Esophagus muscularis mucosa (tissue), 4 donors: Measurements from ENCODE around the gene SEMA5A. TPM values are rescaled to one million over a fixed set of nuclear protein-coding genes. Genes with fewer than 3 reads are reported as not detected.

Experiments used
- DNase-seq: peaks from one replicate; pipeline ENCODE4 v3.0.0-alpha.2; 2017; ENCODE audit errors: extremely low spot score
- H3K27ac ChIP-seq, 4 donors: fragments of 200-600 bp; sonication (generic); replicated peaks in 1 of 4; 1 replicate in 3 of 4; 2 replicates in 1 of 4; pipeline ENCODE4 v1.5.1; 2016 to 2019; ENCODE audit warnings: mild to moderate bottlenecking in 1 of 4
- H3K27me3 ChIP-seq, 4 donors: fragments of 200-600 bp; sonication (generic); one replicate each; pipeline versions ENCODE4 v1.5.1 to v1.6.0; 2016 to 2019
- H3K36me3 ChIP-seq, 4 donors: fragments of 200-600 bp; sonication (generic); one replicate each; pipeline ENCODE4 v1.5.1; 2016 to 2019
- H3K4me1 ChIP-seq, 4 donors: fragments of 200-600 bp; sonication (generic); one replicate each; pipeline ENCODE4 v1.5.1; 2016 to 2019
- H3K4me3 ChIP-seq, 4 donors: fragments of 200-600 bp; sonication (generic); 1 replicate in 2 of 4; 2 replicates in 2 of 4; pipeline ENCODE4 v1.5.1; 2016 to 2019; ENCODE audit warnings: mild to moderate bottlenecking in 4 of 4, moderate library complexity in 1 of 4
- H3K9me3 ChIP-seq, 4 donors: fragments of 200-600 bp; sonication (generic); 1 replicate in 3 of 4; 2 replicates in 1 of 4; pipeline ENCODE4 v1.5.1; 2016 to 2019
- CTCF ChIP-seq, 3 experiments: fragments of 200-600 bp in 2 of 3; fragments of 450-650 bp in 1 of 3; sonication (generic) in 2 of 3; IDR thresholded peaks; one replicate each; pipeline ENCODE4 v1.5.1; 2017 to 2019; ENCODE audit warnings: antibody characterized with exemption in 3 of 3, mild to moderate bottlenecking in 2 of 3, moderate library complexity in 1 of 3
- EP300 ChIP-seq: sonication (generic); formaldehyde crosslinking; IDR thresholded peaks from one replicate; pipeline ENCODE4 v1.6.1; 2017; ENCODE audit warnings: antibody characterized with exemption
- POLR2A ChIP-seq: fragments of 450-650 bp; IDR thresholded peaks from one replicate; pipeline ENCODE4 v1.6.1; 2017; ENCODE audit warnings: antibody characterized with exemption, moderate library complexity, mild to moderate bottlenecking, low read depth
- POLR2AphosphoS5 ChIP-seq, 2 donors: sonication (generic); formaldehyde crosslinking; IDR thresholded peaks; one replicate each; pipeline ENCODE4 v1.6.1; 2017; ENCODE audit warnings: antibody characterized with exemption in 2 of 2
- whole genome bisulfite sequencing: methylation state at CpG from one replicate; pipeline ENCODE4 v1.1.5; 2018; 5-methylcytosine and 5-hydroxymethylcytosine counted together
- intact Hi-C: fragments of 100-400 bp; cut with DNase I; formaldehyde crosslinking; loops from one replicate; pipeline ENCODE4 v1.15.1; 2023
- total RNA-seq, 4 donors: library from RNA; depleted of rRNA; stranded (reverse); fragments of >200 nt; gene quantifications; one replicate each; pipeline versions ENCODE4 v1.1.0 to v1.2.1, GENCODE V29; 2016

The SEMA5A gene
- total RNA-seq, 4 donors from 2014 or later = 2.1 to 5.6 (median 3.5) TPM

GRCh38 chr5:9226016-9226536, 319.8 kb downstream of the SEMA5A start:
- intact Hi-C loops = no loop called here
- WGBS = 78% methylated on average over 2 of the region's 2 CpGs
- Histone ChIP-seq H3K36me3 (no peaks in the 10 kb centered on the region), H3K4me1 (no peaks in the 10 kb centered on the region), H3K4me3 (no peak overlapping the region), H3K9me3 (no peaks in the 10 kb centered on the region), H3K27me3 (no peaks in the 10 kb centered on the region), H3K27ac (no peak overlapping the region)
- TF ChIP-seq CTCF (IDR thresholded peaks at IDR 0.05) (no peak), POLR2AphosphoS5 (IDR thresholded peaks at IDR 0.05) (no peak), POLR2A (no peak), EP300 (no peak)
- DNase-seq = no peak

GRCh38 chr5:9222054-9222976, 323.6 kb downstream of the SEMA5A start:
- intact Hi-C loops = no loop called here
- 82% methylated on average over 7 of the region's 7 CpGs for WGBS
- DNase-seq = no peak
- Histone ChIP-seq H3K27ac (no peak overlapping the region), H3K27me3 (no peaks in the 10 kb centered on the region), H3K4me1 (no peaks in the 10 kb centered on the region), H3K4me3 (no peak overlapping the region), H3K9me3 (no peaks in the 10 kb centered on the region), H3K36me3 (peaks cover 0 to 4% (median 0%) of the 10 kb centered on the region in 4 donors)
- TF ChIP-seq POLR2A (no peak), EP300 (no peak), CTCF (IDR thresholded peaks at IDR 0.05) (no peak), POLR2AphosphoS5 (IDR thresholded peaks at IDR 0.05) (no peak)

- H3K4me1 ChIP-seq = no peaks in the 10 kb centered on the region
- no peak overlapping the region for H3K4me3 ChIP-seq
- no peak for TF ChIP-seq CTCF (IDR thresholded peaks at IDR 0.05)
- TF ChIP-seq EP300 = no peak
- TF ChIP-seq POLR2A = no peak
- TF ChIP-seq POLR2AphosphoS5 (IDR thresholded peaks at IDR 0.05) = no peak
- H3K27me3 ChIP-seq = no peaks in the 10 kb centered on the region
- no peak overlapping the region for H3K27ac ChIP-seq
- DNase-seq = no peak
- intact Hi-C loops = no loop called here
- 91% methylated on average over 4 of the region's 4 CpGs for WGBS
- H3K9me3 ChIP-seq = no peaks in the 10 kb centered on the region
- peaks cover 0 to 12% (median 0%) of the 10 kb centered on the region in 4 donors for H3K36me3 ChIP-seq
Measured at GRCh38 chr5:9218358-9218757, 327.5 kb downstream of the SEMA5A start.

- H3K27me3 ChIP-seq = no peaks in the 10 kb centered on the region
- H3K36me3 ChIP-seq = peaks cover 0 to 8% (median 0%) of the 10 kb centered on the region in 4 donors
- no peak for TF ChIP-seq POLR2A
- no peak for TF ChIP-seq EP300
- TF ChIP-seq POLR2AphosphoS5 (IDR thresholded peaks at IDR 0.05) = no peak
- WGBS = 86% methylated on average over 1 of the region's 1 CpG
- no peak overlapping the region for H3K27ac ChIP-seq
- H3K4me3 ChIP-seq = no peak overlapping the region
- DNase-seq = peak; percentile 12
- H3K9me3 ChIP-seq = no peaks in the 10 kb centered on the region
- intact Hi-C loops = no loop called here
- H3K4me1 ChIP-seq = no peaks in the 10 kb centered on the region
Measured at GRCh38 chr5:9212605-9213004, 333.3 kb downstream of the SEMA5A start.

- intact Hi-C loops = no loop called here
- 85% methylated on average over 3 of the region's 3 CpGs for WGBS
- no peaks in the 10 kb centered on the region for H3K27me3 ChIP-seq
Measured at GRCh38 chr5:9209846-9210492, 335.9 kb downstream of the SEMA5A start.

More at GRCh38 chr5:9209846-9210492, 335.9 kb downstream of the SEMA5A start:
- H3K4me1 ChIP-seq = no peaks in the 10 kb centered on the region
- DNase-seq = no peak
- H3K4me3 ChIP-seq = no peak overlapping the region
- no peak overlapping the region for H3K27ac ChIP-seq
- no peaks in the 10 kb centered on the region for H3K9me3 ChIP-seq
- peaks cover 0 to 8% (median 0%) of the 10 kb centered on the region in 4 donors for H3K36me3 ChIP-seq
- no peak for TF ChIP-seq POLR2AphosphoS5 (IDR thresholded peaks at IDR 0.05)
- no peak for TF ChIP-seq EP300
